Effector memory CD4-positive, alpha-beta T cell (primary cell): Measurements from ENCODE around the gene IL1RL1.

Experiments
- DNase-seq, 3 donors: peaks; one replicate each; pipeline ENCODE4 v3.0.0-alpha.2; 2020
- H3K27ac ChIP-seq: 2 replicates; pipeline ENCODE4 v1.7.0; 2013; ENCODE audit warnings: mild to moderate bottlenecking, low read length, moderate library complexity; ENCODE audit not compliant: insufficient read depth, poor library complexity, severe bottlenecking
- H3K27me3 ChIP-seq: replicated peaks from 2 replicates; pipeline ENCODE4 v1.7.0; 2013; ENCODE audit warnings: mild to moderate bottlenecking, low read length; ENCODE audit not compliant: insufficient read depth, control insufficient read depth, poor library complexity, severe bottlenecking
- H3K36me3 ChIP-seq: 2 replicates; pipeline ENCODE4 v1.7.0; 2013; ENCODE audit warnings: mild to moderate bottlenecking, low read length, moderate library complexity; ENCODE audit not compliant: control insufficient read depth, insufficient read depth
- H3K4me1 ChIP-seq: 2 replicates; pipeline ENCODE4 v1.7.0; 2013; ENCODE audit warnings: low read length, mild to moderate bottlenecking; ENCODE audit not compliant: control insufficient read depth, insufficient read depth, poor library complexity, severe bottlenecking
- H3K4me3 ChIP-seq: 2 replicates; pipeline ENCODE4 v1.7.0; 2013; ENCODE audit warnings: low read length, low read depth, mild to moderate bottlenecking; ENCODE audit not compliant: insufficient read depth, poor library complexity, severe bottlenecking
- H3K9me3 ChIP-seq: 2 replicates; pipeline ENCODE4 v1.7.0; 2013; ENCODE audit warnings: mild to moderate bottlenecking, low read length, moderate library complexity; ENCODE audit not compliant: control insufficient read depth

Gene IL1RL1

GRCh38 chr2:102365763-102366162 is 54.4 kb downstream of the IL1RL1 start:
- peaks cover 15% of the 10 kb centered on the region for H3K4me1 ChIP-seq

GRCh38 chr2:102366406-102367112 is 55.2 kb downstream of the IL1RL1 start:
- H3K4me3 ChIP-seq: no peak overlapping the region
- DNase-seq: no peak
- peaks cover 15% of the 10 kb centered on the region for H3K4me1 ChIP-seq
- peaks cover 12% of the 10 kb centered on the region for H3K36me3 ChIP-seq
- H3K27me3 ChIP-seq: no peaks in the 10 kb centered on the region
- H3K9me3 ChIP-seq: no peaks in the 10 kb centered on the region
- peak overlapping the region; percentile 44 for H3K27ac ChIP-seq

More at GRCh38 chr2:102365763-102366162, 54.4 kb downstream of the IL1RL1 start:
- Histone ChIP-seq H3K27ac (no peak overlapping the region), H3K27me3 (no peaks in the 10 kb centered on the region), H3K9me3 (no peaks in the 10 kb centered on the region), H3K4me3 (no peak overlapping the region), H3K36me3 (peaks cover 12% of the 10 kb centered on the region)
- no peak for DNase-seq

- Histone ChIP-seq H3K4me1 (peaks cover 15% of the 10 kb centered on the region), H3K27ac (peak overlapping the region; percentile 44), H3K4me3 (no peak overlapping the region)
These were observed 56.1 kb downstream of the IL1RL1 start for GRCh38 chr2:102367331-102367971.

GRCh38 chr2:102368461-102369109 is 57.2 kb downstream of the IL1RL1 start:
- no peaks in the 10 kb centered on the region for H3K9me3 ChIP-seq
- peaks cover 15% of the 10 kb centered on the region for H3K4me1 ChIP-seq
- peaks cover 8% of the 10 kb centered on the region for H3K36me3 ChIP-seq
- DNase-seq: peak in 1 of 3 donors; percentile 24
- no peaks in the 10 kb centered on the region for H3K27me3 ChIP-seq
- peak overlapping the region; percentile 30 for H3K27ac ChIP-seq
- H3K4me3 ChIP-seq: no peak overlapping the region

More at GRCh38 chr2:102367331-102367971, 56.1 kb downstream of the IL1RL1 start:
- H3K9me3 ChIP-seq: no peaks in the 10 kb centered on the region
- H3K27me3 ChIP-seq: no peaks in the 10 kb centered on the region
- H3K36me3 ChIP-seq: peaks cover 12% of the 10 kb centered on the region
- peak in 1 of 3 donors; percentile 16 for DNase-seq

- peaks cover 15% of the 10 kb centered on the region for H3K4me1 ChIP-seq
- H3K36me3 ChIP-seq: no peaks in the 10 kb centered on the region
- no peak overlapping the region for H3K4me3 ChIP-seq
- H3K27ac ChIP-seq: no peak overlapping the region
- no peaks in the 10 kb centered on the region for H3K27me3 ChIP-seq
- no peaks in the 10 kb centered on the region for H3K9me3 ChIP-seq
- no peak for DNase-seq
These were observed 58.5 kb downstream of the IL1RL1 start for GRCh38 chr2:102369866-102370265.

- no peaks in the 10 kb centered on the region for H3K27me3 ChIP-seq
- no peak for DNase-seq
- no peak overlapping the region for H3K4me3 ChIP-seq
- H3K27ac ChIP-seq: no peak overlapping the region
- no peaks in the 10 kb centered on the region for H3K4me1 ChIP-seq
- no peaks in the 10 kb centered on the region for H3K36me3 ChIP-seq
- H3K9me3 ChIP-seq: no peaks in the 10 kb centered on the region
These were observed 64.8 kb downstream of the IL1RL1 start for GRCh38 chr2:102376052-102376591.

- H3K4me3 ChIP-seq: no peak overlapping the region
- no peak overlapping the region for H3K27ac ChIP-seq
- no peaks in the 10 kb centered on the region for H3K9me3 ChIP-seq
- no peaks in the 10 kb centered on the region for H3K36me3 ChIP-seq
- DNase-seq: no peak
- H3K27me3 ChIP-seq: no peaks in the 10 kb centered on the region
- no peaks in the 10 kb centered on the region for H3K4me1 ChIP-seq
These were observed 72.4 kb downstream of the IL1RL1 start for GRCh38 chr2:102383722-102384121.

GRCh38 chr2:102385522-102385921 is 74.2 kb downstream of the IL1RL1 start:
- H3K36me3 ChIP-seq: no peaks in the 10 kb centered on the region
- no peak overlapping the region for H3K4me3 ChIP-seq
- H3K9me3 ChIP-seq: no peaks in the 10 kb centered on the region
- no peak for DNase-seq
- H3K4me1 ChIP-seq: no peaks in the 10 kb centered on the region
- no peak overlapping the region for H3K27ac ChIP-seq
- H3K27me3 ChIP-seq: no peaks in the 10 kb centered on the region

GRCh38 chr2:102386004-102386403 is 74.6 kb downstream of the IL1RL1 start:
- DNase-seq: no peak
- H3K36me3 ChIP-seq: no peaks in the 10 kb centered on the region

More at GRCh38 chr2:102386004-102386403, 74.6 kb downstream of the IL1RL1 start:
- H3K27ac ChIP-seq: no peak overlapping the region
- H3K4me3 ChIP-seq: no peak overlapping the region
- H3K4me1 ChIP-seq: peaks cover 3% of the 10 kb centered on the region
- no peaks in the 10 kb centered on the region for H3K9me3 ChIP-seq
- no peaks in the 10 kb centered on the region for H3K27me3 ChIP-seq
